ENCODE results near the gene POFUT2.

The POFUT2 gene

DNA sequence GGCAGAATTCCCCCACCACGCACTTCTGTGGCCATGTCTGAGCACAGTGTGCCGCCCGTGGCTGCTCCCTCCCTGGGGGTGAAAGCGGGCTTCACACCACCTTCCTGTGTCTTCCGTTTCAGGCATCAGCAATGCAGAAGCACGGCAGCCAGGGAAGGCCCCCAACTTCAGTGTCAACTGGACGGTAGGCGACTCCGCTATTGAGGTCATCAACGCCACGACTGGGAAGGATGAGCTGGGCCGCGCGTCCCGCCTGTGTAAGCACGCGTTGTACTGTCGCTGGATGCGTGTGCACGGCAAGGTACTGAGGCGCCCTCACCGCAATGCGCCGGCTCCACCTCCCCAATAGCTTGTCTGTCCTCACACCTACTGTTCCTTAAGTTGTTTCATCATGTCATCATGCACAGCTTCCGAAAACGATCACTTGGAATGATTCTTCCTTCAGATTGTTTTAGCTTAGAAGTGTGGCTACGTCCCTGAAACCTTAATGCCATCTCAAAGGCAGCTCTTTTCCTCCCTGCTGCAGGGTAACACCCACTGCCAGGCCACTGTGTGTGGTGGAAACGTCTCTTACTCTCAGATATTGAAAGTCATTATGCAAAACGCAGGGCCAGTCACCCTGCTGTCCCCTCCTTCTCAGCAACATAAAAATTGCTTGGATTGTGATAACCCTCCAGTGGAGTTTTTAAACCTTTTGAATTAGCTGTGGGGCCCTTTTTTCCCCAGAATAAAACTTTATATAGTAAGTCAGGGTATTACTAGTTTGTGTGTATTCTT lies 66.8 kb downstream of the POFUT2 start:
- DNase-seq: no peak

- no peak for DNase-seq
Measured at GRCh38 chr21:45220071-45220481, 67.6 kb downstream of the POFUT2 start.

DNA sequence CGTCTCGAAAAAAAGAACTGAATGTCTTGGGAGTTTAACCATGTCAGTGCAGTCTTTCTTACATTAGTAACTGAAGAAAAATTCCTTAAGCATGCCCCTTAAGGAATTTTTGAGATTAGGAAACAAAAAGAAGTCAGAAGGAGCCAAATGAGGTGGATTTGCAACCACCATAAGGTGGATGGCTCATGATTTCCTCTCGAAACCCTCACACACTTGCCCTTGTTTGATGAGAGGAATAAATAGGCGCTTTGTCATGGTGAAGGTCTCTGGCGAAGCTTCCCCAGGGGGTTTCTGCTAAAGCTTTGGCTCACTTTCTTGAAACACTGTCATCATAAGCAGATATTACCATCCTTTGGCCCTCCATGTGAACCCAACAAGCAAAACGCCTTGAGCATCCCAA lies 68.2 kb downstream of the POFUT2 start:
- no peak for DNase-seq

GRCh38 chr21:45217010-45217409 lies 70.7 kb downstream of the POFUT2 start:
- DNase-seq: no peak

GRCh38 chr21:45215213-45215612 lies 72.5 kb downstream of the POFUT2 start:
- DNase-seq: no peak
